NCI-H524 (cell line): Measurements from ENCODE around the gene POR.
"Not testable (repeated sequence)": the region's sequence is repeated elsewhere in the genome, so short reads cannot be mapped to it uniquely, and the experiment has no call there.

Experiments used
- DNase-seq, 2 experiments: peaks; one replicate each; lab custom pipeline; 2025; lab: John Stamatoyannopoulos, UW

The POR gene

DNA sequence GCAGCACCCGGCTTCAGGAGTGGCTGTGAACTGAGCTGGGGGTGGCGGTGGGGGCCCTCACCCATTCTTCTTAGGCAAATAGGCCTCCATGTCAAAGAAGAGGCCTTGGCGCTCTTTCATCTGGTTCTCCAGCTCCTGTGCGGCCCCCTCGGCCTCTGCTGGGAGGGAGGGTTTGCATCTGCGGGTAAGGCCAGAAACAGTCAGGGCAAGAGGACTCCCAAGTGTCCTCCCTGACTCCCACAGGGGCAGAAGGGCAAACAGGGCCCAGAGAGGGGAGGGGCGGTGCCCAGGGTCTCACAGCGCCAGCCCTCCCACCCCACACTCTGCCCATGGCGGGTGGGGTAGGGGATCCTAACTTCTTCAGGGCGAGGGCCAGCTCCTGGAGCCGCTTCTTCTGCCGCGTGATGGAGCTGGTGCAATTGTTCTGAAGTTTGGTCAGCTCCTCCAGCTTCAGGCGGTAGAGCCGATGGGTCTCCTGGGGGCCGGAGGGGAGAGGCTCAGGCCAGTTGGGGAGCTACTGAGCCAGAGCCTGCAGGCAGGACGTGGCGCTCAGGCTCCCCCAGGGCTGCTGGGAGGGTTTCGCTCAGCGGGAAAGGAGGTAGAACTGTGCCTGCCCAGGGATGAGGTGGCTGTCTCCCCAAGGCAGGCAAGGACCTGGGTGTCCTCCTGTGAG lies 77.3 kb downstream of the POR start:
- no peak for DNase-seq

DNA sequence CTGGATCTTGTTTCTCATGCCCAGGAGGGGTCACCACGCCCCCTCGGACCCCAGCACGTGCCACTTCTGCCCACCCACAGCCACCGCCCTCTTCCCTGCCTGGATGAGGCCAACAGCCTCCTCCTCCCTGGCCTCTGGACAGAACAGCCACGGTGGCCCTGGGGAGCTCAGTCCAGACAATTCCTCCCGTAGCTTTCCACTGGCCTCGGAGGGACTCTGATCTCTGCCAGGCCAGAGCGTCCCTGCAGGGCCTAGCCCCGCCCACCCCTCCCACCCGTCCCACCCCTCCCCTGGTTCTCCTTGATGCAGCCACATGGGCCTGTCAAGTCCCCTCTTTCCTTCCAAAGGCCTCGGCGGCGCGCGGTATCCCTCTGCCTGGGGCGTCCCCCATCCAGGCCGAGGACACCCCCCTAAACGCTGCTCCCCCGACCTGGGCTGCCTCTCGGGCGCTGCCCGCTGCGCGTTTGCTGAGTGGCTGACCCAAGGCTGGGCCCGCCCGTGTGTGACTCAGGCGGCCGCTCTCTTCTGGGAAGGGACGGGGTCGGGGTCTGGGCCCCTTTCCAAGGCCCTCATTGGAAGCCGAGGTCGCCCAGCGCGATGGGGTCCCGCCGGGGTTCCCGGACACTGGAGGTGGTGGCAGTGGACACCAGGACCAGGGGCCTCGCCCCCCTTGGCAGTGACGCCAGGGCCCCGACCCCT lies 78.9 kb downstream of the POR start:
- DNase-seq: no peak

DNA sequence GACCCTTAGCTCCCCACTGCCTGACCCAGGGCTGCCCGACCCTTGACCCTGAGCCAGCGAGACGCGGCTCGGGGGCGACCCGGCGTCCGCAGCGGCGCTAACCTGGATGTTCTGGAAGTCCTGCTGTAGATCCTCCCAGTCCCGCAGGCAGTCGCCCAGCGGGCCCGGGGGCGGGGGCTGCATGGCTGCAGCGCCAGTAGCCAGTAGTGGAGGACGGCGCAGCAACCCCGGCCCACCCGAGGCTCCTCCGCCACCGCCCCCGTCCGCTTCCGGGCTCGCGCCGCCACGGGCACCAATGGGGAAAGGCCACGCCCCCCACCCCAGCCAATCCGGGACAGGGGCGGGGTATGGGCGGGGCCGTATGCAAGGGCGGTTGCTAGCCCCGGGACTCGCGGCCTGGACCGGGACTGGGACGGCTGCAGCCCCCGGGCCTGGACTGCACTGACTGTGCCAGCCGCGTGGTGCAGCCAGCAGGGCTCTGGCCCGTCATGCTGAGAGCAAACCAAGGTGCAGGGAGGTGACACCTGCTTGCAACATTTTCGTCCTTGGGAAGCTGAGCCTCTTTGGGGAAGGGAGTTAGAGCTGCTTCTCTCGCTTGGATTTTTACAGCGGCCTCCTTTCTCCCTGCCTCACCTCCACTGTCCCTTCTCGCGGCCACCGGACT lies 79.6 kb downstream of the POR start, which contains the start of gene TMEM120A:
Gene TMEM120A, minus strand, starts transcription at position 208 of the 664 bp plus-strand sequence. Its CDS starts 25 bp downstream, at position 183.
- DNase-seq: peak; percentile 52 to 83

GRCh38 chr7:75995052-75995471 lies 80.1 kb downstream of the POR start:
- DNase-seq: no peak

DNA sequence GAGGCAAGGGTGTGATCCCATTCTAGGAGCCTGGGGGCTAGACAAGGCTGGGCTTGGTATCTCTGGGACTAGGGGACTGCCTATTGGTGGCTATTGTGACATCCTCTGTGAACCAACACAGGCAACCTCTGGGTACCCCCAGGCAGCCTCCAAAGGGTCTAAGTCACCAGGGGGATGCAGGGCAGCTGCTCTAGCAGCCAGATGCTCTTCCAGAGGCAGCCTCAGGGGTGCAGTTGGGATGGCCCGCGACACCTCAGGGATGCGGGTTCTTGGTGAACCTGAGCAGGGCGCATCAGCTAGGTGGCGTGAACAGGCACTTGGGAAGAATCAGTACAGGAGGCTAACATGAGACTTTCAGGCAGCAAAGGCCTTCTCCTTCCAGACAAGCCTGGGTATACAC lies 81.0 kb downstream of the POR start:
- no peak for DNase-seq

DNA sequence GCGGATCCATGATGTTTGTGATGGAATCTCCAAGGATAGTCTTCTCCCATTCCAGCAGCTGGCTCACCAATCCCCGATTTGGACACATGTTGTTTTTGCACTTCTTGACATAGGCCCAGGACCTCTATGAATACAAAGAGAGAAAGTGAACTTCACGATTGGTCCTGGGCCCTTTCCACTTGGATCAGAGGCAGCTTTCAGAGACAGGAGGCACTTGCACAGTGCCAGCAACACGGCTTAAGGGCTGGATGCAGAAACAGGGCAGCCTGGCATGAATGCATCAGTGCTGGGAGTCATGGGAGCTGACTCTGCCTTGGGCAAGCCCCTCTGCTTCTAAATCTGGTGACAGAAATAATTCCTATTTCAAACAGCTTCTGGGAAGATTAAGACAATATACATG lies 81.5 kb downstream of the POR start:
- DNase-seq: no peak

GRCh38 chr7:75998038-75998437 lies 83.1 kb downstream of the POR start:
- DNase-seq: no peak

DNA sequence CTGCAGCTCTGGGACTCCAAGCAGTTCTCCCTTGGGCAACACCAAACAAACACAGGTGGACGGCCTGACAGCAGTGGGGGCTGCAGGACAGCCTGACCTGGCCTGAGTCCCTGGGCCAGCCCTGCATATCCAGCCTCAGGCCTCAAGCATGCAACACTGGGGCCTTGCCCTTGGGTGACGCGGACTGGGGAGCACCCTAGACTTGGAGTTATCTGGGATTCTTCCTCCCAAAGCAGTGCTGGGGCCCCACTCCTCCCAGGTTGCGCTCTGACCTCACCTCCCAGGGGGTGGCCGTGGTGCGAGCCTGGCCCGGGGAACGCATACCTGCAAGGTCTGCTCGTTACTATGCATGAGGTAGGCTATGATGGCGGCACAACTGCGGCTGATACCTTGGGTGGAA lies 85.6 kb downstream of the POR start:
- DNase-seq: no peak

- DNase-seq: no peak
Measured at GRCh38 chr7:76002139-76002538, 87.2 kb downstream of the POR start.

DNA sequence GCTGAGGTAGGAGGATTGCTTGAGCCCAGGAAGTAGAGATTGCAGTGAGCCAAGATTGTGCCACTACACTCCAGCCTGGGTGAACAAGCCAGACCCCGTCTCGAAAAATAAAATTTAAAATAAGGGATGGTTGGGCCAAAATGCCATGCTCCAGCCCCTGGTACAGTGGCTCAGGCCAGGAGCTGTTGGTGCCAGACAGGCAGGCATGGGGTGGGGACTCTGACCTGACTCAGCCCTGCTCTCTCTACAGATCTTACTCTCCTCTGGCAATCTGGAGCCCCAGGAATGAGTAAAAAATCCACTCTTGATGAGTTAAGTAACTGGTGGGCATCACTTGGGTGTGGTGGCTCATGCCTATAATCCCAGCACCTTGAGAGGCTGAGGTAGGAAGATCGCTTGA lies 87.9 kb downstream of the POR start:
- DNase-seq: no peak

DNA sequence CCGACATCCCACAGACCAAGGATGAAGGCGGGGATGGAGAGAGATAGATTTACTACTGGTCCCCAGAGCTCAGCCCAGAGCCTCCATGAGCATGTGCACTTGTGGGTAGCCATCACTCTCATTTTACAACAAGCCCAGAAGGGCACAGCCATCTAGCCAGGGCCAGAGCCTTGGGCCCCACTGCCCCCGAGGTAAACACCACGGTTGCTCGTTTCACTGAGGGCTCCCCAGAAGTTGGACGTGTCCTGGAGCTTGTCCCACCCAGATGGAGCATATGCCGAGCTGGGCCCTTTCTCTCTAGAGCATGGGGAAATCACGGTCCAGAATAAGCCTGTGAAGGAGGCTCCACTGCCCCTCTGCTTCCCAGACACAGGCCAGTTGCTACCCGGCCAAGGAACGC lies 88.4 kb downstream of the POR start:
- no peak for DNase-seq

GRCh38 chr7:76005004-76005403 lies 90.0 kb downstream of the POR start:
- DNase-seq: not testable (repeated sequence)

DNA sequence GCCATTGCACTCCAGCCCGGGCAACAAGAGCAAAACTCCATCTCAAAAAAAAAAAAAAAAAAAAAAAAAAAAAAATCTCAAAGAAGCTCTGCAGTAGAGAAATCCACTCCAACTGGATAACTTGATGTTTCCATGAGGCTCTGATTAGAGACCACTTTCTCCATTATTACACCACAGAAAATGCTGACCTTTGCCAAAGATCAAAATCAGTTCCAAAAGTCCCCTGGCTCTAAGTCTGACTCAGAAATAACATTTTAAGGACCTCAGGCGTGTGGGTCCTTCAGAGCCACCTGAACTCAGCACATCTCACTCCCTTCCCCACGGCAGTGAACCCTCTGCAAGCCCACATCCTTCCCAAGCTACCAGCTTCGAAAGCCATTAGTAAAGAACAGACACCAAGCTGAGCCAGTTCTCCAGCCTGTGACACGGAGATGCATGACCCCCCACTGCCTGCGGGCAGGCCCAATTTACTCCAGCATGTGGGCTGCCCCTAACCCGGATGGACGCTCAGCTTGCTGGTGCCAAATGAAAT lies 93.3 kb downstream of the POR start:
- DNase-seq: no peak

- DNase-seq: no peak
Measured at GRCh38 chr7:76009672-76010600, 95.0 kb downstream of the POR start.

DNA sequence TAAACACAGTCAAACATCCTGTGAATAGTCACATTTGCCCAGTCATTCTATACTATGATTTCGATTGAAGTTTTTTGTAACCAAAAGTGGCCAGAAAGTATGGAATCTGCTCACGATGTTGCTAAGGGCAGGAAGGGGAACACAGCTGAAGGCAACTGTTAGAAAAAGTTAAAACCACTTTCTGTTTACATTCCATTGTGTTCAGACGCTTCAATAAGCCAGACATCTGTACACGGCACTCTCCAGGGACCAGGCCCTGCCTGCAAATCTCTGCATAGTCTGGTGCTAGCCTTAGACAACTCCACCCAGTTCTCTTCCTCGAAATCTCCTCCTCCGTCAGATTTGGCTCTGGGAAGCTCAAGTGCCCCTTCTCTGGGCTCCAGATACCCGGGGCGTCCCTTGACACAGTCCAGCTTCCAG lies 96.5 kb downstream of the POR start:
- no peak for DNase-seq

DNA sequence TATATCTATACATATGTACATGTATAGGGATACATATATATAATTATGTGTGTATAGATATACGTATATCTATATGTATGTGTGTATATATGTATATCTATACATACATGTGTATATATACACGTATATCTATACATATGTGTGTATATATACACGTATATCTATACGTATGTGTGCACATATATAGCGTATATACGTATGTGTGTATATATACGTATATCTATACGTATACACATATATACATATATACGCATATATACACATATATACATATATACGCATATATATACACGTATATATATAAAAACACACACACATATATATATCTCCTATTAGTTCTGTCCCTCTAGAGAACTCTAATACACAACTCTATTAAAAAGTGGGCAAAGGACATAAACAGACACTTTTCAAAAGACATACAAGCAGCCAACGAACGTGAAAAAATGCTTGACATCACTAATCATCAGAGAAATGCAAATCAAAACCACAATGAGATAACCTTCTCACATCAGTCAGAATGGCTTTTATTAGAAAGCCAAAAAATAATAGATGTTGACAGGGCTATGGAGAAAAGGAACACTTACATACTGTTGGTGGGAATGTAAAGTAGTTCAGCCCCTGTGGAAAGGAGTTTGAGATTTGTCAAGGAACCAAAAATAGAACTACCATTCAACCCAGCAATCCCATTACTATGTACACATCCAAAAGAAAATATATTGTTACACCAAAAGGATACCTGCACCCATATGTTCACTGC lies 101.4 kb downstream of the POR start:
- no peak for DNase-seq

GRCh38 chr7:76018520-76018919 lies 103.6 kb downstream of the POR start:
- not testable (repeated sequence) for DNase-seq

- DNase-seq: peak; percentile 6 to 65
Measured at GRCh38 chr7:76020031-76020714, 105.2 kb downstream of the POR start.

DNA sequence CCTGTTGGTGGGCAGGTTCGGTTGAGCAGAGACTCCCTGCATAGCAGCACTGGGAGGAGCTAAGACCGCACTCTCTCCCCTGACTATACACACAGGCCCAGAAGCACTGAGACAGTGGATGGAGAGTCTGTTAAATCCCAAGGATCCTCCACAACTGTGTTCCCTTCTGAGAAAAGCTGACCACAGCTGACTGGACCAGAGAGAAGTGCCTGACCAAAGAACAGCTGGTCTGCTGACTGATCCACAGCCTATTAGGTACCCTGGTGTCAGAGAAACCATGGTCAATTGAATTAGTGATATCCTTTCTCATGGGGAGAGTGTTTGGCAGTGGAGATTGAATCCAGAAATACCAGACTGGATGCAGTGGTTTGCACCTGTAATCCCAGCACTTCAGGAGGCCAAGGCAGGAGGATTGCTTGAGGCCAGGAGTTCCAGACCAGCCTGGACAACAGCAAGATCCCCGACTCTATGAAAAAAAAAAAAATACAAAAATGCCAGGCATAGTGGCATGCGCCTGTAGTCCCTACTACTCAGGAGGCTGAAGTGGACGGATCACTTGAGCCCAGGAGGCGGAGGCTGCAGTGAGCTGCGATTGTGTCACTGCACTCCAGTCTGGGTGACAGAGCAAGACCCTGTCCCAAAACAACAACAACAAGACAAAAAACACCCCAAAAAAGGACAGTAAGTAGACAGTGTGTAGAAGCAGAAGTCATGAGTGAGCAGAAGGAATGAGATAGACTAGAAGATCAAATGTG lies 107.2 kb downstream of the POR start:
- DNase-seq: no peak

DNA sequence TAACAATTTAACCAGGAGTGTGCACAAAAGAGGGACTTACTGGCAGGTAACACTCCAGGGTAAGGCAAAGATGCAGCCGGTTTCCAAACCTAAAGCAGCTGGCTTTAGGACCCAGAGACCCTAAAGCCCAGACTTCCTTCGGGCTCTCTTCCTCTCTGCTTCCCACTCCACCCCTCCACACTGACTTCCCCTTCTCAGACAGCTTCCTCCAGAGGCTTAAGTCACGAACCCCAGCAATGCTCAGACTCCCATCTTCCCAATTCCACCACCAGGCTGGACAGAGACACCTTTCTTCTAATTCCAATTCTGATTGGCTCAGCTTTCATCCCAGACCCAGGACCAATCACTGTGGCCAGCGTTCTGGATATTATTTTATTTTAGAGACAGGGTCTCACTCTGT lies 108.0 kb downstream of the POR start:
- no peak for DNase-seq
